Astrocyte of the cerebellum (primary cell): Measurements from ENCODE around the gene ALPI.

Source experiments
- DNase-seq: peaks from one replicate; pipeline ENCODE4 v3.0.0-alpha.2; 2011; ENCODE audit warnings: low read depth
- H3K4me3 ChIP-seq: 2 replicates; pipeline ENCODE4 v1.5.1; 2011; ENCODE audit warnings: mild to moderate bottlenecking, low read depth, low read length, moderate library complexity
- CTCF ChIP-seq: IDR thresholded peaks from 2 replicates; pipeline ENCODE4 v1.5.1; 2012; ENCODE audit warnings: low read length, low read depth, moderate library complexity, mild to moderate bottlenecking; ENCODE audit errors: missing control alignments
- in situ Hi-C: cut with HindIII; loops from 2 replicates; pipeline ENCODE4 v1.10.0; 2017; ENCODE audit warnings: low sequenced_read_pairs

The ALPI gene

GRCh38 chr2:232458661-232459418 is 2.9 kb downstream of the ALPI start:
- DNase-seq, result no peak
- H3K4me3 ChIP-seq, result no peak overlapping the region
- TF ChIP-seq CTCF, result no peak
- in situ Hi-C loops, result no loop called here

GRCh38 chr2:232459419-232460035 is 3.6 kb downstream of the ALPI start:
- in situ Hi-C loops, result loop anchor here (5.0 kb wide), 1 partner anchor 53 kb away; no protein-coding TSS in a partner anchor
- DNase-seq, result no peak
- no peak for TF ChIP-seq CTCF
- no peak overlapping the region for H3K4me3 ChIP-seq

GRCh38 chr2:232460171-232460570 is 4.2 kb downstream of the ALPI start:
- in situ Hi-C loops, result loop anchor here (5.0 kb wide), 1 partner anchor 52 kb away; no protein-coding TSS in a partner anchor
- no peak for TF ChIP-seq CTCF
- H3K4me3 ChIP-seq, result no peak overlapping the region
- DNase-seq, result no peak

- no peak overlapping the region for H3K4me3 ChIP-seq
- DNase-seq, result no peak
- in situ Hi-C loops, result loop anchor here (5.0 kb wide), 1 partner anchor 48 kb away; no protein-coding TSS in a partner anchor
- TF ChIP-seq CTCF, result no peak
Observed at GRCh38 chr2:232463701-232464543, 8.0 kb downstream of the ALPI start.

- in situ Hi-C loops, result loop anchor here (5.0 kb wide), 1 partner anchor 48 kb away; no protein-coding TSS in a partner anchor
- DNase-seq, result no peak
- no peak for TF ChIP-seq CTCF
- no peak overlapping the region for H3K4me3 ChIP-seq
Observed at GRCh38 chr2:232464544-232464885, 8.6 kb downstream of the ALPI start.

GRCh38 chr2:232465061-232465460 is 9.1 kb downstream of the ALPI start:
- DNase-seq, result no peak
- in situ Hi-C loops, result no loop called here
- no peak for TF ChIP-seq CTCF
- H3K4me3 ChIP-seq, result no peak overlapping the region
